AG10803 (cell line): ENCODE measurements around the gene PRR14.

Source experiments
- DNase-seq: peaks from one replicate; pipeline ENCODE4 v3.0.0; 2010; ENCODE audit warnings: low read depth
- H3K4me3 ChIP-seq: 2 replicates; pipeline ENCODE4 v1.5.1; 2011; ENCODE audit warnings: mild to moderate bottlenecking, low read length, control low read depth
- CTCF ChIP-seq: conservative IDR thresholded peaks from 2 replicates; pipeline ENCODE4 v1.5.1; 2011; ENCODE audit warnings: mild to moderate bottlenecking, low read length, control low read depth, inconsistent platforms

The PRR14 gene

GRCh38 chr16:30667361-30667905 is 16.7 kb downstream of the PRR14 start:
- H3K4me3 ChIP-seq = no peak overlapping the region
- no peak for DNase-seq
- no peak for TF ChIP-seq CTCF

DNA sequence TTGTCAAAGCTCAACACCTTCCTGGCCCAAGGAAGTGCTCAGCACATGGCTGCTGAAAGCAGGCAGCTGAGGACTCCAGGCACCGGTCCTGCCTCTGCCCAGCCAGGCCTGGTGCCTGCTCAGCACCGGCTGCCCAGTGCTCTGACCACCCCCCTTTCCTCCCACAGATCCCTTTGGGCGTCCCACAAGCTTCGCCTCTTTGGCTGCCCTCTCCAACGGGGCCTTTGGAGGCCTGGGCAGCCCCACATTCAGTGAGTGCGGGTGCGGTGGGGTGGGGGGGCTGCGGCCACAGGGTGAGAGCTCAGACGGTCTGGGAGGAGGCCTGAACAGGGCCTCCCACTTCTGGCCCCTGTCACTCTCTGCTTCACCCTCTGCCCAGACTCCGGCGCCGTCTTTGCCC is 17.6 kb downstream of the PRR14 start:
- H3K4me3 ChIP-seq = no peak overlapping the region
- DNase-seq = no peak
- no peak for TF ChIP-seq CTCF

DNA sequence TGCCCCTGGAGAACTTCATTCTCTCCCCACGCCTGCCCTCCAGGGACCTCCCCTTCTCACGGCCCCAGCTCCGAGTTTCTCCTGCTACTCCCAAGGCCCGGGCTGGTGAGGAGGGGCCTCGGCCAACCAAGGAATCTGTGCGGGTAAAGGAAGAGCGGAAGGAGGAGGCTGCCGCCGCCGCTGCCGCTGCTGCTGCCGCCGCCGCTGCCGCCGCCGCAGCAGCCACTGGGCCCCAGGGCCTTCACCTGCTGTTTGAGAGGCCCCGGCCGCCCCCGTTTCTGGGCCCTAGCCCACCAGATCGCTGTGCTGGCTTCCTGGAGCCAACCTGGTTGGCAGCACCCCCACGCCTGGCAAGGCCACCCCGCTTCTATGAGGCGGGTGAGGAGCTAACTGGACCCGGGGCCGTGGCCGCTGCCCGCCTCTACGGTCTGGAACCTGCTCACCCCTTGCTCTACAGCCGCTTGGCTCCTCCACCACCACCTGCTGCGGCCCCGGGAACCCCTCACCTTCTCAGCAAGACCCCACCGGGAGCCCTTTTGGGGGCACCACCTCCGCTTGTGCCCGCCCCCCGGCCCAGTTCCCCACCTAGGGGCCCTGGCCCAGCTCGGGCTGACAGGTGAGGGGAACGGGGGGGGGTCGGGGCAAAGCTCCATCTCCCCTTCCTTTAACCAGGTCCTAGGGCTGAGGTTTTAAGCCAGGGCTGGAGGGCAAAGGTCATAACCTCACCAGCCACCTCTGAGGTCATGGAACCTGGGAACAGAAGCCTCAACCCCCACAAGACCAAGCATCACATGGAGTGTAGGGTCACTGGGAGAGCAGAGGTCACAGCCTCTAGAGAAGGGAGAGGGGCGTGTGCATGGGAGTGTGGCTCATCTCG is 18.5 kb downstream of the PRR14 start:
- no peak for TF ChIP-seq CTCF
- no peak overlapping the region for H3K4me3 ChIP-seq
- no peak for DNase-seq

DNA sequence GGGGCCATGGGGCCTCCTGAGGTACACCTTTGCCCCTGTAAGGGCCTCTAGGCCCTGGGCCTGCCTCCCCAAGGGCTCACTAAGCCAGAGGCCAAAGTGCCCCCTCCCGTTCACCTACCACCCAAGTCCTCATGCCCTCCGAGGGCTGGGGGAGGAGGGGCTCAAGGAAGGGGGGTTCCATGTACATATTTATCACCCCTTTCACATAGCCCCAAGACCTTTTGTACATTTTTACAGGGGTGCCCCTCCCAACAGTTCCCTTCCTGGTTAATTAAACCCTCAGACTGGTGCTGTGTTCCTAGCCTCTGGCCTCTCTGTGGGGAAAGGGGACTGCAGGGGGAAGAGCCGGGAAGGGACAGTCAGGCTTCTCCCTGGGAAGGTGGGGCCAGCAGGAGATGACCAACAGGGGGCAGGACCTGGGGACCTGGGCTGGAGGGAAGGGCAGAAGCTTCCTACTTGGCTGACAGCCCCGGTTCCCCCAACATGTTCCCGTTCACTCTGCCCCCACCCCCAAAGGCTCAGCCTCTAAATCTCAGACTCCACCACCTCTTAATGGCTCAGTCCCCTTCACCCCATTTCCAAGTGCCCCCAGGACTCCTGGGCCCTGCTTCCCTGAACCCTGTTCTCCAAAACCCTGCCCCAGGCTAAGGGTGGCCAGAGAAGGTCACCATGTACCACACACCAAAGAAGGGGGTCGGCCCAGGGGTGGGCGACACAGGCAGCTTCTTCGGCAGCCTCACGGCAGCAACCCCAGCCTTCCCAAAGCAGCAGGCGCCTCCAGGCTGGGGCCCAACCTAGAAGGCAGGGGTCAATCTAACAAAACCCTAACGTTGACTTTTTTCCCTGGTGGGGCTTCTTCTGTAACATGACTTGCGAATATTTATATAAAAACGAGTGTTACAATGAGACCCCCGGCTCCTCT is 19.4 kb downstream of the PRR14 start:
- no peak overlapping the region for H3K4me3 ChIP-seq
- no peak for DNase-seq
- TF ChIP-seq CTCF = no peak

DNA sequence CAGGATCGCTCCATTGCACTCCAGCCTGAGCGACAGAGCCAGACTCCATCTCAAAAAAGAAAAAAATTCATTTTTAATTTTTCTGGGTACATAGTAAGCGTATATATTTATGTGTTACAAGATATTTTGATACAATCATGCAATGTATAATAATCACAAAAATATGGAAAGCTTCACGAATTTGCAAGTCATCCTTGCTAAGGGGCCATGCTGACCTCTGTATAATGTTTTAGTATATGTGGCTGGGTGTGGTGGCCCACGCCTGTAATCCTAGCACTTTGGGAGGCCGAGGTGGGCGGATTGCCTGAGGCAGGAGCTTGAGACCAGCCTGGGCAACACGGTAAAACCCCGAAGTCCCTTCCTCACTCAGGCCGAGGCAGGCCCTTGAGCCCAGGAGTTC is 24.4 kb downstream of the PRR14 start:
- no peak for TF ChIP-seq CTCF
- H3K4me3 ChIP-seq = no peak overlapping the region
- DNase-seq = no peak

- TF ChIP-seq CTCF = no peak
- DNase-seq = no peak
- no peak overlapping the region for H3K4me3 ChIP-seq
Measured at GRCh38 chr16:30677931-30678585, 27.3 kb downstream of the PRR14 start.
